Panc1 (cell line): ENCODE measurements around the gene EBLN2. TPM values are rescaled to one million over a fixed set of nuclear protein-coding genes. Genes with fewer than 3 reads are reported as not detected.

ENCODE experiments used
- ATAC-seq: fragments of 200-7000 bp; cut with Tn5 transposase; 2 replicates; pipeline ENCODE4 v1.9.1; 2020; ENCODE audit warnings: mild to moderate bottlenecking, moderate library complexity
- BruUV-seq: library from RNA; stranded (reverse); fragments of 400-500 nt; replicated peaks from 2 replicates; lab custom pipeline; 2021; lab: Mats Ljungman, UMichigan
- CTCF ChIA-PET: fragments of 300-600 bp; sonication (Branson Sonifier 250); formaldehyde crosslinking; loops from one replicate; lab custom pipeline; 2022; ENCODE audit warnings: antibody characterized with exemption; lab: Charles Lee
- POLR2A ChIA-PET: fragments of 300-600 bp; sonication (Branson Sonifier 250); formaldehyde crosslinking; loops from one replicate; lab custom pipeline; 2022; ENCODE audit warnings: antibody characterized with exemption; lab: Charles Lee
- DNase-seq: peaks from one replicate; pipeline ENCODE4 v3.0.0-alpha.2; 2010; ENCODE audit warnings: low read depth, low spot score
- H3K27ac ChIP-seq: 2 replicates; pipeline ENCODE4 v1.5.1; 2011; ENCODE audit warnings: mild to moderate bottlenecking, low read length, inconsistent platforms
- H3K27me3 ChIP-seq: fragments of 200-500 bp; sonication (Bioruptor generic); 2 replicates; pipeline ENCODE4 v1.6.0; 2014; ENCODE audit warnings: low read length, inconsistent platforms; ENCODE audit not compliant: control insufficient read depth, insufficient read depth
- H3K36me3 ChIP-seq: fragments of 200-500 bp; sonication (Bioruptor generic); 2 replicates; pipeline ENCODE4 v1.5.1; 2014; ENCODE audit warnings: inconsistent platforms, mild to moderate bottlenecking, low read length, moderate library complexity; ENCODE audit not compliant: control insufficient read depth, insufficient read depth
- H3K4me1 ChIP-seq: 2 replicates; pipeline ENCODE4 v1.5.1; 2011; ENCODE audit warnings: inconsistent platforms, mild to moderate bottlenecking, low read length, moderate library complexity; ENCODE audit not compliant: control insufficient read depth, insufficient read depth
- H3K4me3 ChIP-seq, 2 experiments: 2 replicates each; pipeline ENCODE4 v1.5.1; 2011 to 2012; ENCODE audit warnings: low read depth in 2 of 2, low read length in 2 of 2, mild to moderate bottlenecking in 2 of 2, inconsistent platforms in 1 of 2, moderate library complexity in 1 of 2
- H3K9me3 ChIP-seq: fragments of 200-500 bp; sonication (Bioruptor generic); 2 replicates; pipeline ENCODE4 v1.5.1; 2014; ENCODE audit warnings: low read depth, mild to moderate bottlenecking, inconsistent platforms, low read length, moderate library complexity; ENCODE audit not compliant: control insufficient read depth, insufficient read depth
- POLR2AphosphoS5 ChIP-seq: IDR thresholded peaks from 2 replicates; pipeline ENCODE4 v1.6.1; 2012; ENCODE audit warnings: mild to moderate bottlenecking, low read depth, low read length, moderate library complexity
- SIN3A ChIP-seq: IDR thresholded peaks from 2 replicates; pipeline ENCODE4 v1.6.1; 2012; ENCODE audit warnings: low read depth, mild to moderate bottlenecking, low read length, moderate library complexity, borderline replicate concordance; ENCODE audit not compliant: insufficient read depth
- TCF7L2 ChIP-seq: IDR thresholded peaks from 2 replicates; pipeline ENCODE4 v1.6.1; 2011; ENCODE audit warnings: mild to moderate bottlenecking, low read depth, low read length, inconsistent platforms
- in situ Hi-C: cut with HindIII; loops from 2 replicates; pipeline ENCODE4 v1.10.0; 2016; ENCODE audit warnings: low sequenced_read_pairs, low pct_unique_long_range_greater_than_20kb
- intact Hi-C: fragments of 100-400 bp; cut with micrococcal nuclease; formaldehyde crosslinking; loops from one replicate; pipeline ENCODE4 v1.10.0; 2022; ENCODE audit not compliant: unreplicated experiment
- total RNA-seq: library from RNA; stranded (reverse); gene quantifications from one replicate; pipeline ENCODE4 v1.2.1, GENCODE V29; 2021; ENCODE audit not compliant: unreplicated experiment
- TF ChIP-seq, protein P1 (sequence below), 2 experiments: IDR thresholded peaks; 2 replicates each; pipeline ENCODE4 v1.6.1; 2011 to 2012; ENCODE audit warnings: low read depth in 2 of 2, control low read depth in 1 of 2, low read length in 1 of 2, mild to moderate bottlenecking in 1 of 2, moderate library complexity in 1 of 2; ENCODE audit not compliant: insufficient read depth in 1 of 2
- TF ChIP-seq, protein P2 (sequence below): fragments of 450-650 bp; IDR thresholded peaks from 2 replicates; pipeline ENCODE4 v1.5.1; 2017; ENCODE audit warnings: mild to moderate bottlenecking

The EBLN2 gene
- total RNA-seq, 1 experiment from 2014 or later: 1.9 TPM

DNA sequence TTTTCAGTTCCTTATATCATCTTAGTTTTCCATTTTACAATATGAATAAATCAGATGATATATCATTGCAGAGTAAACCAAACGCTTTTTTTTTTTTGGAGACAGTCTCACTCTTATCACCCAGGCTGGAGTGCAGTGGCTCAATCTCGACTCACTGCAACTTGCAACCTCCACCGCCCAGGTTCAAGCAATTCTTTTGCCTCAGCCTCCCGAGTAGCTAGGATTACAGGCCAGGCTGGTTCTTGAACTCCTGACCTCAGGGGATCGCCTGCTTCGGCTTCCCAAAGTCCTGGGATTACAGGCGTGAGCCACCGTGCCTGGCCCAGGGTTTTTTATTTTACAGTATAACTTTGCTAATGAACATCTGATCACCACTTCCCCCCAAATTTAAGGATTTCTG lies 5.9 kb upstream of the EBLN2 start:
- in situ Hi-C loops: no loop called here
- intact Hi-C loops: loop anchor here (5.0 kb wide), 1 partner anchor 118 kb away; no protein-coding TSS in a partner anchor
- CTCF ChIA-PET: interaction anchor here (1.1 to 1.5 kb wide), 2 partner anchors 117 to 205 kb away, joined by 3 to 7 read pairs; no protein-coding TSS in a partner anchor

DNA sequence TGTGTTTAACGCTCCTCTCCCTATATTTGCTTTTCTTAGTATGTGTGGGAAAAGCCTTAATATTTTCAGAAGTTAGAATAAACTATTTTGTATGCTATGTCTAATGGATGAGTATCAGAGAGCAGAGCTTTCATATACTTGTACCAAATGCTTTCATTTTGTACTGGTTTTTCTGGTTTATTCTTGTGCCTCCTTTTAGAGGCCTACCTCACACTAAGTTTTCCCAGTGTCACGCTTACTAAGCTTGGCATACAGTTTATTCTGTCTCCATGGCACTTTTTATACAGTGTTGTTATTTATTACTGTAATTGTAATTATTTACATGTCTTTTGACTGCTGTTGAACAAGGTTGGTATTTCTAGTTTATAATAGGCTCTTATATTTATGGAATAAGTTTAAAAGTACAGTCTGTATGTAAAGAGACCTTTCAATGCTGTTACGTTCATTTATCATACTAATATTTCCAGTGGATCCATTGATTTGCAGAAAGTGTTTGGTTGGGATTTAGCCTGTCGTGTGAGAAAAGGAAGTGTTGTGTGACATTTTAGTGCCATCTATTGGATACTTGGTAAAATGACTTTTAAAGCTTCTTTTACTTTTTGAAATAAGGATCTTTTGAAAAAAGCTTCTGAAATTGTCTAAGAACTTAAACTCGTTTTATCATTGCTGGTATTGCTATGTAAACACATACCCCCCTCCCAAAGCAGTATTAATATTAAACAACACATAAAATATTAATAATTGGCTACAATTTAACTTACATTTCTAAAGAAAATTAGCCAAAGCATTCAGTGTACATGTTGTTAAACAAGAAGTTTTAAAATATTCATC lies 5.2 kb upstream of the EBLN2 start:
- TF ChIP-seq, protein P1, sequence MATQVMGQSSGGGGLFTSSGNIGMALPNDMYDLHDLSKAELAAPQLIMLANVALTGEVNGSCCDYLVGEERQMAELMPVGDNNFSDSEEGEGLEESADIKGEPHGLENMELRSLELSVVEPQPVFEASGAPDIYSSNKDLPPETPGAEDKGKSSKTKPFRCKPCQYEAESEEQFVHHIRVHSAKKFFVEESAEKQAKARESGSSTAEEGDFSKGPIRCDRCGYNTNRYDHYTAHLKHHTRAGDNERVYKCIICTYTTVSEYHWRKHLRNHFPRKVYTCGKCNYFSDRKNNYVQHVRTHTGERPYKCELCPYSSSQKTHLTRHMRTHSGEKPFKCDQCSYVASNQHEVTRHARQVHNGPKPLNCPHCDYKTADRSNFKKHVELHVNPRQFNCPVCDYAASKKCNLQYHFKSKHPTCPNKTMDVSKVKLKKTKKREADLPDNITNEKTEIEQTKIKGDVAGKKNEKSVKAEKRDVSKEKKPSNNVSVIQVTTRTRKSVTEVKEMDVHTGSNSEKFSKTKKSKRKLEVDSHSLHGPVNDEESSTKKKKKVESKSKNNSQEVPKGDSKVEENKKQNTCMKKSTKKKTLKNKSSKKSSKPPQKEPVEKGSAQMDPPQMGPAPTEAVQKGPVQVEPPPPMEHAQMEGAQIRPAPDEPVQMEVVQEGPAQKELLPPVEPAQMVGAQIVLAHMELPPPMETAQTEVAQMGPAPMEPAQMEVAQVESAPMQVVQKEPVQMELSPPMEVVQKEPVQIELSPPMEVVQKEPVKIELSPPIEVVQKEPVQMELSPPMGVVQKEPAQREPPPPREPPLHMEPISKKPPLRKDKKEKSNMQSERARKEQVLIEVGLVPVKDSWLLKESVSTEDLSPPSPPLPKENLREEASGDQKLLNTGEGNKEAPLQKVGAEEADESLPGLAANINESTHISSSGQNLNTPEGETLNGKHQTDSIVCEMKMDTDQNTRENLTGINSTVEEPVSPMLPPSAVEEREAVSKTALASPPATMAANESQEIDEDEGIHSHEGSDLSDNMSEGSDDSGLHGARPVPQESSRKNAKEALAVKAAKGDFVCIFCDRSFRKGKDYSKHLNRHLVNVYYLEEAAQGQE (IDR thresholded peaks at IDR 0.05; ENCODE audit: insufficient read depth in 1 of 2, low read depth in 2 of 2, low read length in 1 of 2): no peak
- TF ChIP-seq, protein P2, sequence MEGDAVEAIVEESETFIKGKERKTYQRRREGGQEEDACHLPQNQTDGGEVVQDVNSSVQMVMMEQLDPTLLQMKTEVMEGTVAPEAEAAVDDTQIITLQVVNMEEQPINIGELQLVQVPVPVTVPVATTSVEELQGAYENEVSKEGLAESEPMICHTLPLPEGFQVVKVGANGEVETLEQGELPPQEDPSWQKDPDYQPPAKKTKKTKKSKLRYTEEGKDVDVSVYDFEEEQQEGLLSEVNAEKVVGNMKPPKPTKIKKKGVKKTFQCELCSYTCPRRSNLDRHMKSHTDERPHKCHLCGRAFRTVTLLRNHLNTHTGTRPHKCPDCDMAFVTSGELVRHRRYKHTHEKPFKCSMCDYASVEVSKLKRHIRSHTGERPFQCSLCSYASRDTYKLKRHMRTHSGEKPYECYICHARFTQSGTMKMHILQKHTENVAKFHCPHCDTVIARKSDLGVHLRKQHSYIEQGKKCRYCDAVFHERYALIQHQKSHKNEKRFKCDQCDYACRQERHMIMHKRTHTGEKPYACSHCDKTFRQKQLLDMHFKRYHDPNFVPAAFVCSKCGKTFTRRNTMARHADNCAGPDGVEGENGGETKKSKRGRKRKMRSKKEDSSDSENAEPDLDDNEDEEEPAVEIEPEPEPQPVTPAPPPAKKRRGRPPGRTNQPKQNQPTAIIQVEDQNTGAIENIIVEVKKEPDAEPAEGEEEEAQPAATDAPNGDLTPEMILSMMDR: peak; percentile 53; the same call in 1 of the 2 replicates
- no peak overlapping the region for H3K4me3 ChIP-seq
- ChIA-PET POLR2A (interaction anchor here (0.6 kb wide), 1 partner anchor 120 kb away, joined by 6 read pairs; no protein-coding TSS in a partner anchor), CTCF (interaction anchor here (1.1 to 1.5 kb wide), 2 partner anchors 118 to 205 kb away, joined by 3 to 7 read pairs; no protein-coding TSS in a partner anchor)
- intact Hi-C loops (loop anchor here (5.0 kb wide), 1 partner anchor 119 kb away; no protein-coding TSS in a partner anchor), in situ Hi-C loops (no loop called here)
- no peaks in the 10 kb centered on the region for H3K9me3 ChIP-seq
- BruUV-seq: no TSS peak
- ATAC-seq: peak; percentile 38; the same call in 1 of the 2 replicates
- H3K36me3 ChIP-seq: peaks cover 7% of the 10 kb centered on the region; the same call in 1 of the 2 replicates
- no peak overlapping the region for H3K27ac ChIP-seq
- DNase-seq: peak; percentile 7
- no peaks in the 10 kb centered on the region; the same call in 1 of the 2 replicates for H3K4me1 ChIP-seq
- H3K27me3 ChIP-seq: no peaks in the 10 kb centered on the region

More for the DNA sequence above, 5.9 kb upstream of the EBLN2 start:
- no peak for DNase-seq
- TF ChIP-seq, protein P1 (IDR thresholded peaks at IDR 0.05; ENCODE audit: insufficient read depth in 1 of 2, low read depth in 2 of 2, low read length in 1 of 2): no peak
- TF ChIP-seq POLR2AphosphoS5 (no peak), TCF7L2 (no peak), SIN3A (no peak)
- TF ChIP-seq, protein P2: no peak
- ATAC-seq: no peak
- Histone ChIP-seq H3K4me3 (no peak overlapping the region), H3K36me3 (peaks cover 2% of the 10 kb centered on the region; the same call in 1 of the 2 replicates), H3K9me3 (no peaks in the 10 kb centered on the region), H3K27me3 (no peaks in the 10 kb centered on the region), H3K4me1 (no peaks in the 10 kb centered on the region; the same call in 1 of the 2 replicates), H3K27ac (no peak overlapping the region)
- POLR2A ChIA-PET: interaction anchor here (0.7 kb wide), 1 partner anchor 64 kb away, joined by 5 read pairs; no protein-coding TSS in a partner anchor
- no TSS peak for BruUV-seq
